IPS DF 4.7 (cell line): ENCODE data around the gene PLP1.

Experiments used
- DNase-seq: peaks from one replicate; pipeline ENCODE4 v3.0.0-alpha.2; 2013; ENCODE audit warnings: low spot score; ENCODE audit errors: extremely low read depth

Gene PLP1

GRCh38 chrX:103825881-103826280 lies 49.2 kb downstream of the PLP1 start:
- DNase-seq, result no peak

DNA sequence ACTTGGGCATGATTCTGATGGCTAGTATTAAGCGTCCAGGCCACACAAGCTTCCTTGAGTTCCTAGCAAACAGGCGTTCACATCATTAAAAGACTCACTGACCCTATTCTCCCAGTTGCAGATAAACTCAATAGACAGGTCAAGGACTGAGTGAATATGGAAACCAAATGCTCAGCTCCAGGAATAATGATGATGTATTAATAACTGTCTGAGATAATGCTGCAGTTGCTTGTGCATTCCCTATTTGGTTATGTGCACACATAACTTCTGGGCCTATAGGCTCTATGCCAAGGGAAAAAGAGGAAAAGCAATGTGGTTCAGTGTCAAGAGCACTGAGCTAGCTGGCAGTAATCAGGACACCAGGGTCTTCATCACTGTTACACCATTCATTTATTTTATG lies 51.9 kb downstream of the PLP1 start:
- DNase-seq, result no peak

GRCh38 chrX:103830848-103831247 lies 54.2 kb downstream of the PLP1 start:
- no peak for DNase-seq

DNA sequence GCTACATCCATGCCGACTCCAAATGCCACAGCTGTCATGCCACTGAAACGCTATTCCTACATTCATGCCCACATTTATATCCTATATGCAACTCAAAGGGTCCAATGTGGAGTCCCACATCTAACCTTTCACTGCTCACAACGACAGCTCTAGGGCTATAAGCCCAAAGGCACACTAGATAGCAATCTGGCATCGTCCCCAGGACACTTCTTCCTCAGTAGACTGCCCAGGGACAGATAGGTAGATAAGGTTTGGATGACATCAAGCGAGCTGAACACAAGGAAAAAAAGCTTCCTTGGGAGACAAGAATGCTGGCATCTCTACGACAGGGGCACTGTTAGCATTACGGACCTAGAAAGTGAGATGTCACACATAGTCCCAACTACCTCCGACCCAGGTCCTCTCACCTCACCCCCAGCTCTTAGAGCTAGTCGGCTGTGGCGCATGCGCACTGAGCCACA lies 54.7 kb downstream of the PLP1 start:
- no peak for DNase-seq

DNA sequence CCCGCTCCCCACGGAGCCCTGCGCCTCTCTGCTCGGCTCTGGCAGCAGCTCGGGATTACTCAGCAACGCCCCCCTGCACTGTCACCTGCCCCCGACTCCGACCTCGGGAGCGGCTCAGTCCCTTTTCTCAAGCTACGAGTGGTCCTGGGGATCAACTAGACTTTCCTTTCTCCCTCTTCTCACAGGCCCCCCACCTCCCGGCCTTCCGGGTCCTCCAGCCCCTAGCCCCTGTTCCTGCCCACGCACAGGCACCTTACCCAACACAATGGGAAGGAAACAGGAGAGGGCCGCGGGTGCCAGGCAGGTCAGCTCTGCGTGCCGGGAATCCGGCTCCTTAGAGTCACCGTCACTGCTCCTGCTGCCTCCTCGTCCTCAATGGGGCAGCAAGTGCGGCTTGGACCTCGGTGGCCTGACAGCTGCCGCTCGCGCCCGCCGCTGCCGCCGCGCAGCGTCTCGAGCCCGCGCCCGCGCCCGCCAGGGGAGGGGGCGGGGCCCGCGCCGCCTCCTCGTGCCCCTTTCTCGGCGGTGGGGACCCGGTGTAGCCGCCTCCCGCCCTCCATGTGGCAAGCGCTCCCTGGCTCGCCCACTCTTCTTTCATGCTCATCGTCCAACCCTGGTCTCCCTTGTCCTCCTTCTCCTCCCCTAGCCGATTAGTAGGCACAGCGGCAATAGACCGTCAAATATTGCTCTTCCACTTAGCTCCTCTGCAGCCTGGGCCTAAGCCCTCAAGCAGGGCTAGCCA lies 55.3 kb downstream of the PLP1 start, which contains the start of gene RAB9B:
Gene RAB9B (minus strand): TSS at position 455 of the 742 bp plus-strand sequence. CDS start 6,473 bp downstream, outside the sequence.
- no peak for DNase-seq

DNA sequence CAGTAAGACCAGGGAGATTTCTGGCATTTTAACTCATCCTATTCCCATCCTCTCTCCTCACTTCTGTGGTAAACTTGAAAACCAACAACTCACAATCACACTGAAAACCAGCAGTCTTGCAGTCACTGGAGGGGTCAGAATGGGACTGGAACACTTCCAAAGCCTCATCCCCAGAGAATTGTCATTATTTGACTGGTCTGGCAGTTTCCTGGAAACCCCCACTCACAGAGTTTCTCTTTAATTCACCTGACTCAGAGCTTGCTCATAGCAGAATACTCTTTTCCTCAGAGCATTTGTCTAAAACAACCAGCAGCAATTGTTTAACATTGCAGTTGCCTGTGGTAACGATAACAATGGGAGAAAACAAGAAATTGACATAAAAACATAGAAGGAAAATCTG lies 62.8 kb downstream of the PLP1 start:
- DNase-seq, result no peak
